ENCODE data around the gene FBLIM1.

The FBLIM1 gene

GRCh38 chr1:15731735-15732685, 26.6 kb upstream of the FBLIM1 start:
- DNase-seq: no peak

- no peak for DNase-seq
These were observed 25.9 kb upstream of the FBLIM1 start for GRCh38 chr1:15732686-15733081.

- no peak for DNase-seq
These were observed 25.3 kb upstream of the FBLIM1 start for GRCh38 chr1:15733218-15733725.

DNA sequence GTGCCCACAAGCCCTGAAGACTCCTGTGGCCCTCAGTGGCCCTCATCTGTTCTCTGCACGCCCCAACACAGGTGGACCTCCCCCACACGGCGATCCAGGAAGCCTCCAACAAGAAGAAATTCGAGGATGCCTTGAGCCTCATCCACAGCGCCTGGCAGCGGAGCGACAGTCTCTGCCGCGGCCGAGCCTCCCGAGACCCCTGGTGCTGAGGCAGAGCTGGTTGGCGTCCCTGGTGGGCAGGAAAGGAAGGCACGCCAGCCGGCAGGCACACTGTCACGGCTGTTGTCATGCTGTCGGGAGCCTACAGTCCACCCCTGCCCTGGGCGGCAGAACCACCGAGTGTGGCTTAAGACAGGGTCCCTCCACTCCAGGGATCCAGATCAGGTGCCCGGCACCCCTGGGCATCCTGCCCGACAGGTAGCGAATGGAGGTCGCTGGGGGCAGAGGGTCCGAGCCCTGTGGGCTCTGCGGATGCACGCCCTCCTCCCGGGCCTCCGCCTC, 24.8 kb upstream of the FBLIM1 start:
- DNase-seq: no peak

- DNase-seq: no peak
These were observed 24.3 kb upstream of the FBLIM1 start for GRCh38 chr1:15734296-15734695.

DNA sequence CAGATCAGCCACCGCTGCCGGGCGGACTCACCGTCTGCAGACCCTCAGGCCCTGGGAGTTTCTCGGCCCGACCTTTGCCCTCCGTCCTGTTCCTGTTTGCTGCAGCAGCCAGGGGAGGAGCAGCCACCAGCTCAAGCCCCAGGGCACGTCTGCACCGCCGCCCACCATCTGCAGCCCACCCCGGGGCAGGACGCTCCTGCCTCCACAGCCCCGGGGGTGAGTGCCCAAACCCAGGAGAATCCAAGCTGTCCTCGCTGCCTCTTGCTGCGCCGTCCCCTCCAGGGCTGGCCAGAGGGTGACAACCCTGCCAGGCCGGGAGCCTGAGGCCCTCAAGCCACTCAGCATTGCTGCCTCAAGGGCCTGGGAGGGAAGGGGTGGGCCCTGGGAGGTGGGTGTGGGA, 23.7 kb upstream of the FBLIM1 start:
- no peak for DNase-seq

GRCh38 chr1:15735304-15736037, 23.1 kb upstream of the FBLIM1 start:
- no peak for DNase-seq

DNA sequence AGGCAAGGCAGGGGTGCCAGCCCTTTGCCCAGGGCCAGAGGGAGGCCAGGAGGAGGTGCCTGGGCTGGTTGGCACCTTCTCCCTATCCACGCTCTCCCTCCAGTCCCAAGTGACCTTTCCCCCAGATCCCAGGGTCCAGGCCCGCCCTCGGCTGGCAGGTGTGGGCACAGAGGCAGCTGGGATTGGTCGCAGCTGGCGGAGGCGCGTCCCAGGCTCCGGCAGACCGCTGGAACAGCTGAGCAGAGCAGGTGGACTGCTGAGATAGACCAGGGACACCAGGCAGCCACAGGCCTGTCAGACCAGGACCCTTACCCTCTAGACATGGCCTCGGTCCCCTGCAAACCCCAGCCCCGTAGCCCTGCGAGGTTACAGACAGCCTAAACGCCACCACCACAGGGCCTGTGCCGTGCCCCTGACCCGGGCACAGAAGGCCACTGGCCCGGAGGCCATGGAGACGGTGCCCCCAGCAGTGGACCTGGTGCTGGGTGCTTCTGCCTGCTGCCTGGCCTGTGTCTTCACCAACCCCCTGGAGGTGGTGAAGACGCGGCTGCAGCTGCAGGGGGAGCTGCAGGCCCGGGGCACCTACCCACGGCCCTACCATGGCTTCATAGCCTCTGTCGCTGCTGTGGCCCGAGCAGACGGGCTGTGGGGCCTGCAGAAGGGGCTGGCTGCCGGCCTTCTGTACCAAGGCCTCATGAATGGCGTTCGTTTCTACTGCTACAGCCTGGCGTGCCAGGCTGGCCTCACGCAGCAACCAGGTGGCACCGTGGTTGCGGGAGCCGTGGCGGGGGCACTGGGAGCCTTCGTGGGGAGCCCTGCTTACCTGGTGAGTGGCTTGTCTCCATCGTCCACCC, 22.3 kb upstream of the FBLIM1 start, which contains the start of gene SLC25A34:
SLC25A34 (plus strand) TSS at position 221 of the 854 bp plus-strand sequence; CDS start at position 449, 228 bp downstream.
- DNase-seq: no peak

GRCh38 chr1:15736892-15737261, 21.7 kb upstream of the FBLIM1 start:
- DNase-seq: no peak

GRCh38 chr1:15737324-15738319, 21.0 kb upstream of the FBLIM1 start:
- DNase-seq: no peak

- DNase-seq: no peak
These were observed 20.0 kb upstream of the FBLIM1 start for GRCh38 chr1:15738416-15739113.

GRCh38 chr1:15739259-15739658, 19.3 kb upstream of the FBLIM1 start:
- no peak for DNase-seq

DNA sequence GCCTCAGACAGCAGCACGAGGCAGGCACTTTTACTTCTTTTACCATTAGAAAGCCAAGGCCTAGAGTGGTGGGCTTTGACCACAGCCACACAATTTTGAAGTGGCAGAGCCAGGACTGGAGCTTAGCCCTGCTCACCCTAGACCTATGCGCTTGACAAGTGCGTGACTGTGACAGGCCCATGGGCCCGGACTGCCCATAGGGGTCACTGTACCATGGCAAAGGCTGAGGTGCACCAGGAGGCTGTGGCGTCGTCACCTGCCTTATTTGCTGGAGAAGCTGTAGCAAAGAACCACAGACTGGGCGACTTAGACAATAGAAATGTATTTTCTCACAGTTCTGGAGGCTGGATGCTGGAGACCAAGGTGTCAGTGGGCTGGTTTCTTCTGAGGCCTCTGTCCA, 18.9 kb upstream of the FBLIM1 start:
- no peak for DNase-seq

- DNase-seq: peak; percentile 81
These were observed 17.4 kb upstream of the FBLIM1 start for GRCh38 chr1:15740924-15741850.

GRCh38 chr1:15742339-15742801, 16.2 kb upstream of the FBLIM1 start, which contains the start of gene TMEM82:
TMEM82 (plus strand) TSS chr1:15742499; CDS start chr1:15742560, 61 bp downstream.
- no peak for DNase-seq

DNA sequence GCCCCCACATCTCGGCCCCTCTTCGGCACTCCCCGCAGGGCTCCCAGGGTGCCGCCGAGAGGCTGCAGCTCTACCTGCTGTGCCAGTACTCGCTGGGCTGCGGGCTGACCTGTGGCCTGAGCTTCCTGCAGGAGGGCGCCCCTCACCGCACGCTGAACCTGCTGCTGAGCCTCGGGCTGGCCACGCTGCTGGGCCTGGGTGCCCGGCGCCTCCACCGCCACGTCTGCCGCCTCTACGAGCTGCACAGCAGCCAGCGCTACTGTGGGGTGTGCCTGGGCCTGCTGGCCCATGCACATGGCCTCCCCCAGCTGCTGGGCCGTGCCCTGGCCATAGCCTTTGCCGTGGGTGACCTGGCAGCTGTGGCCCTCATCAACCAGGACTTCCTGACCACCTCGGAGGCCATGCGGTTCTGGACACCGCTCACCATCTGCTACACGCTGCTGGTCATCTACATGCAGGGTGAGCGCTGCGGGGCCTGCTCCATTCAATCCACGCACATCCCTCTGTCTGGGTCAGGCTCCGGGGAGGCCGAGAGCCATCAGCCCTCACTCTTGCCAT, 14.4 kb upstream of the FBLIM1 start:
- no peak for DNase-seq

- no peak for DNase-seq
These were observed 11.2 kb upstream of the FBLIM1 start for GRCh38 chr1:15747378-15747777.

- DNase-seq: no peak
These were observed 10.3 kb upstream of the FBLIM1 start for GRCh38 chr1:15748264-15748663.
